Osteoblast (primary cell): ENCODE results near the gene GCGR. TPM values are rescaled to one million over a fixed set of nuclear protein-coding genes. Genes with fewer than 3 reads are reported as not detected.

Source experiments
- DNase-seq: peaks from one replicate; pipeline ENCODE4 v3.0.0; 2011; ENCODE audit warnings: low spot score, mixed read lengths; ENCODE audit not compliant: insufficient read length; ENCODE audit errors: missing footprints
- H2AFZ ChIP-seq: 2 replicates; pipeline ENCODE4 v1.6.0; 2011; ENCODE audit warnings: mild to moderate bottlenecking, low read length
- H3K27ac ChIP-seq: 2 replicates; pipeline ENCODE4 v1.5.1; 2011; ENCODE audit warnings: mild to moderate bottlenecking, low read depth, low read length, moderate library complexity
- H3K27me3 ChIP-seq: 2 replicates; pipeline ENCODE4 v1.6.0; 2012; ENCODE audit warnings: mild to moderate bottlenecking, control low read depth, inconsistent platforms, low read length, moderate library complexity; ENCODE audit not compliant: insufficient read depth
- H3K36me3 ChIP-seq: 2 replicates; pipeline ENCODE4 v1.5.1; 2011; ENCODE audit warnings: mild to moderate bottlenecking, low read length, control low read depth, moderate library complexity; ENCODE audit not compliant: insufficient read depth
- H3K4me1 ChIP-seq: 2 replicates; pipeline ENCODE4 v1.5.1; 2011; ENCODE audit warnings: mild to moderate bottlenecking, low read length, control low read depth, moderate library complexity; ENCODE audit not compliant: insufficient read depth
- H3K4me2 ChIP-seq: 2 replicates; pipeline ENCODE4 v1.6.0; 2011; ENCODE audit warnings: mild to moderate bottlenecking, low read length; ENCODE audit not compliant: insufficient read depth
- H3K4me3 ChIP-seq: fragments of 200-600 bp; sonication (generic); 3 replicates; pipeline ENCODE4 v1.5.1; 2012; ENCODE audit warnings: mild to moderate bottlenecking, low read length, inconsistent platforms; ENCODE audit not compliant: insufficient read depth
- H3K79me2 ChIP-seq: 2 replicates; pipeline ENCODE4 v1.6.0; 2012; ENCODE audit warnings: mild to moderate bottlenecking, low read length, control low read depth, inconsistent platforms; ENCODE audit not compliant: insufficient read depth
- H3K9me3 ChIP-seq: 2 replicates; pipeline ENCODE4 v1.5.1; 2011; ENCODE audit warnings: low read depth, low read length, control low read depth
- H4K20me1 ChIP-seq: 2 replicates; pipeline ENCODE4 v1.6.0; 2012; ENCODE audit warnings: mild to moderate bottlenecking, low read length, control low read depth; ENCODE audit not compliant: insufficient read depth
- total RNA-seq: library from RNA; depleted of rRNA; stranded (reverse); fragments of >200 nt; gene quantifications from 2 replicates; pipeline ENCODE4 v1.2.3, GENCODE V29; 2012
- TF ChIP-seq, protein P1 (sequence below): IDR thresholded peaks from 2 replicates; pipeline ENCODE4 v1.5.1; 2011; ENCODE audit warnings: mild to moderate bottlenecking, low read depth, low read length, moderate library complexity; ENCODE audit errors: extremely low read depth

The GCGR gene
- total RNA-seq, 1 donor, result under 0.01 TPM

DNA sequence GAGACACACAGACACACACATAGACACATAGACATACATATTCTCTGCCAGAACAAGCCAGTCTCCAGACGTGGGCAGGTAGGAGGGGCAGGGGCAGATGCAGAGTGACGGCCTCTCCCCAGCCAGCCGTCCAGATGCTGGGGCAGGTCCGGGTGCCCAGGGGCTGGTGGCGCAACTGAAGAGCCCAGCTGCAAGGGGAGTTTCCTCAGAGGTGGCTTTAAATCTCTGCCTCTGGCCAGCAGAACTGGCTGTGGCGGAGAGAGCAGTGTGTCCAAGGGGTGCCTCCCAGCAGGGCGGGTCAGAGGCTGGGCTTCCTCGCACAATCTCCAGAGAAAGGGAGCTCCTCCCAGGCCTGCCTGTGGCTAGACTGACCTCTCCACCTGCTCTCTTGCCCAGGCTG is 9.4 kb upstream of the GCGR start:
- Histone ChIP-seq H3K79me2 (no peaks in the 10 kb centered on the region), H3K4me3 (no peak overlapping the region), H3K4me2 (no peak overlapping the region), H2AFZ (no peak overlapping the region), H3K36me3 (no peaks in the 10 kb centered on the region), H3K27me3 (peaks cover 3% of the 10 kb centered on the region), H3K9me3 (no peaks in the 10 kb centered on the region), H3K4me1 (no peaks in the 10 kb centered on the region), H3K27ac (no peak overlapping the region), H4K20me1 (no peaks in the 10 kb centered on the region)
- TF ChIP-seq, protein P1, sequence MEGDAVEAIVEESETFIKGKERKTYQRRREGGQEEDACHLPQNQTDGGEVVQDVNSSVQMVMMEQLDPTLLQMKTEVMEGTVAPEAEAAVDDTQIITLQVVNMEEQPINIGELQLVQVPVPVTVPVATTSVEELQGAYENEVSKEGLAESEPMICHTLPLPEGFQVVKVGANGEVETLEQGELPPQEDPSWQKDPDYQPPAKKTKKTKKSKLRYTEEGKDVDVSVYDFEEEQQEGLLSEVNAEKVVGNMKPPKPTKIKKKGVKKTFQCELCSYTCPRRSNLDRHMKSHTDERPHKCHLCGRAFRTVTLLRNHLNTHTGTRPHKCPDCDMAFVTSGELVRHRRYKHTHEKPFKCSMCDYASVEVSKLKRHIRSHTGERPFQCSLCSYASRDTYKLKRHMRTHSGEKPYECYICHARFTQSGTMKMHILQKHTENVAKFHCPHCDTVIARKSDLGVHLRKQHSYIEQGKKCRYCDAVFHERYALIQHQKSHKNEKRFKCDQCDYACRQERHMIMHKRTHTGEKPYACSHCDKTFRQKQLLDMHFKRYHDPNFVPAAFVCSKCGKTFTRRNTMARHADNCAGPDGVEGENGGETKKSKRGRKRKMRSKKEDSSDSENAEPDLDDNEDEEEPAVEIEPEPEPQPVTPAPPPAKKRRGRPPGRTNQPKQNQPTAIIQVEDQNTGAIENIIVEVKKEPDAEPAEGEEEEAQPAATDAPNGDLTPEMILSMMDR, result no peak
- DNase-seq, result no peak

DNA sequence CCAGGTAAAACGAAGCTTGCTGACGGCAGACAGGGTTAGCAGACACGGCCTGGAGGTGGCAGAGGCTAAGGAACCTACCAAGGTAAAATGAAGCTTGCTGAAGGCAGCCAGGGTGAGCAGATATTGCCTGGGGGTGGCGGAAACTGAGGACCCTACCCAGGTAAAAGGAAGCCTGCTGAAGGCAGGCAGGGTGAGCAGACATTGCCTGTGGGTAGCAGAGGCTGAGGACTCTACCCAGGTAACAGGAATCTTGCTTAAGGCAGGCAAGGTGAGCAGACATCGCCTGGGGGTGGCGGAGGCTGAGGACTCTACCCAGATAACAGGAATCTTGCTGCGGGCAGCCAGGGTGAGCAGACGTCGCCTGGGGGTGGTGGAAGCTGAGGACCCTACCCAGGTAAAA is 2.6 kb upstream of the GCGR start:
- Histone ChIP-seq H3K4me3 (no peak overlapping the region), H3K9me3 (no peaks in the 10 kb centered on the region), H3K27me3 (peaks cover 43% of the 10 kb centered on the region), H3K4me1 (no peaks in the 10 kb centered on the region), H4K20me1 (no peaks in the 10 kb centered on the region), H2AFZ (no peak overlapping the region), H3K27ac (no peak overlapping the region), H3K36me3 (no peaks in the 10 kb centered on the region), H3K79me2 (no peaks in the 10 kb centered on the region), H3K4me2 (no peak overlapping the region)
- no peak for DNase-seq
- TF ChIP-seq, protein P1, result no peak

DNA sequence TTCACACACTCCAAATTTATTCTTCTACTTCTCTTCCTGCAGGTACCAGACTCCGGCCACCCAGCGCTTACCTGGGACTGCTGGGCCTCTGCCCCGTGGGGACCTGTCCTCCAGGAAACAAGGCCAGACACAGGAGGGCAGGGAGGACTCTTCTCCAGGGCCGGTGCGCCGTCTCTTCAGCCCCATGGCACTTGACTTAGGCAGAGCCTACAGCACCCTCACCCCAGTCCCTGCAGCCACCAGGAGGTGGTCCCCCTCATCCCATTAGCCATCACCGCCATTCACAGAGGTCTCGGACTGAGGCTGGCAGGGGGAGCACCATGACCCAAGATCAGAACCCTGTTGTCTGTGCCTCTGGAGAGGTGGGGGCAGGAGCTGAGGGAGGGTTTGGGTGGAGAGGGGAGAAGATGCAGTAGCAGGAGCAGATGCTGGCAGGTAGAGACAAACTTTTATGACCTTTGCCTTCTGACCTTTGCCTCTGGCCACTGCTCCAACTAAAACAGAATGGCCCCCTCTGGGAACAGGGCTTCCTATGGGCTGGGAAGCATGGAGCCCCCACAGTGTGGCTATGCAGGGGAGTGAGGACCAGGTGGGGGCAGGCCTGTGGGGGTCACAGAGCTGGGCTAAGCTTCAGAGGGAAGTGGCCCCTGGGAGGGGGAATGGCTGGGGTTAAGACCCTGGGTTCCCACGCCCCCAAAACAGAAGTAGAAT is 1.7 kb upstream of the GCGR start:
- peak; percentile 85 for DNase-seq
- no peak overlapping the region for H3K27ac ChIP-seq
- H3K79me2 ChIP-seq, result no peaks in the 10 kb centered on the region
- no peaks in the 10 kb centered on the region for H3K4me1 ChIP-seq
- H2AFZ ChIP-seq, result no peak overlapping the region
- H3K4me2 ChIP-seq, result no peak overlapping the region
- H3K4me3 ChIP-seq, result no peak overlapping the region
- H3K9me3 ChIP-seq, result no peaks in the 10 kb centered on the region
- TF ChIP-seq, protein P1, result no peak
- H3K27me3 ChIP-seq, result peaks cover 51% of the 10 kb centered on the region
- no peaks in the 10 kb centered on the region for H4K20me1 ChIP-seq
- no peaks in the 10 kb centered on the region for H3K36me3 ChIP-seq

DNA sequence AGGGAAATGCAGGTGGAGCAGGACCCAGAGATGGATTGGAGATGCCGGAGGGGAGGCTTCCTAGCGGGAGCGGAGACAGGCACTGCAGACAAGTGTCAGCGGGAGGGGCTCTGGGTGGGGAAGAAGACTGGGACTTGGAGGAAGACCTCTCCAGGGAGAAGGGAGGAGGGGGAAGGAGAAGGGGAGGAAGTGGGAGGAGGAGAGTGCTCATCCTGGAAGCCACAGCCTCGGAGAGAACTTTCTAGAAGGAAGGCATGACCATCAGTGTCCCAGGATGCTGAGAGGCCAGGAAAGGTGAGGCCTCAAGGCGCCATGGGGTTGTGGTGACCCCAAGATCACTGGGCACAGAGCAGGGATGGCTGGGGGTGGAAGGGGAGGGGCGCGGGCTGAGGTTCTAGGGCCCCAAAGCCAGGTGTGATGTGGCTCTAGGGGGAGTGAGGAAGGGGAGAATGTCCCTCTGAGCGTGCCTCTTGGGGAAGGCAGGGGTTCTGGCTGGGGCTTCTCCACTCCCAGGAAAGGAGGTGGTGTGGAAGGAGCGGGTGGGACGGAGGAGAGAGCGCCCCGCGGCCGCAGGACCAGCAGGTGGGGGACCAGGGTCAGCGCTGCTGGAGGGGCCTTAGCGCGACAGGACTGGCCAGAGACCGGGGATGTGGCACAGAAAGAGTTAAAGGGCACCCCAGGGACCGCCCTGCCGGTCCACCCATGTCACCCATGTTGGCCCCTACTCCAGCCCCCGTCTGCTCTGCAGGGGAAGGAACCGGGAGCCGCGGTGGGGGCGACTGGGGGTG is 900 bp upstream of the GCGR start:
- no peak for DNase-seq
- H3K4me2 ChIP-seq, result no peak overlapping the region
- TF ChIP-seq, protein P1, result no peak
- H3K4me3 ChIP-seq, result no peak overlapping the region
- no peaks in the 10 kb centered on the region for H3K36me3 ChIP-seq
- H4K20me1 ChIP-seq, result no peaks in the 10 kb centered on the region
- H3K27ac ChIP-seq, result no peak overlapping the region
- H2AFZ ChIP-seq, result no peak overlapping the region
- H3K27me3 ChIP-seq, result peaks cover 59% of the 10 kb centered on the region
- no peaks in the 10 kb centered on the region for H3K9me3 ChIP-seq
- H3K4me1 ChIP-seq, result no peaks in the 10 kb centered on the region
- no peaks in the 10 kb centered on the region for H3K79me2 ChIP-seq
